IMR-90 (cell line): ENCODE measurements around the gene SORCS1.

Experiments used
- BHLHE40 ChIP-seq: fragments of 150-350 bp; IDR thresholded peaks from 2 replicates; pipeline ENCODE4 v1.6.1; 2016; ENCODE audit warnings: mild to moderate bottlenecking, low read depth, low read length
- MAFK ChIP-seq: IDR thresholded peaks from 2 replicates; pipeline ENCODE4 v1.6.1; 2012; ENCODE audit warnings: low read depth, low read length, improper control_type of control experiment
- POLR2A ChIP-seq: IDR thresholded peaks from 2 replicates; pipeline ENCODE4 v1.6.1; 2012; ENCODE audit warnings: mild to moderate bottlenecking, low read depth, low read length
- RAD21 ChIP-seq: IDR thresholded peaks from 2 replicates; pipeline ENCODE4 v1.6.1; 2012; ENCODE audit warnings: low read length, improper control_type of control experiment
- RCOR1 ChIP-seq: IDR thresholded peaks from 2 replicates; pipeline ENCODE4 v1.6.1; 2012; ENCODE audit warnings: mild to moderate bottlenecking, low read length, improper control_type of control experiment; ENCODE audit not compliant: insufficient replicate concordance
- RFX5 ChIP-seq: IDR thresholded peaks from 2 replicates; pipeline ENCODE4 v1.8.0; 2012; ENCODE audit warnings: low read depth, mild to moderate bottlenecking, low read length, moderate library complexity
- TF ChIP-seq, protein P1 (sequence below): conservative IDR thresholded peaks from 2 replicates; pipeline ENCODE4 v1.5.1; 2012; ENCODE audit warnings: mild to moderate bottlenecking, low read depth, low read length, improper control_type of control experiment

DNA sequence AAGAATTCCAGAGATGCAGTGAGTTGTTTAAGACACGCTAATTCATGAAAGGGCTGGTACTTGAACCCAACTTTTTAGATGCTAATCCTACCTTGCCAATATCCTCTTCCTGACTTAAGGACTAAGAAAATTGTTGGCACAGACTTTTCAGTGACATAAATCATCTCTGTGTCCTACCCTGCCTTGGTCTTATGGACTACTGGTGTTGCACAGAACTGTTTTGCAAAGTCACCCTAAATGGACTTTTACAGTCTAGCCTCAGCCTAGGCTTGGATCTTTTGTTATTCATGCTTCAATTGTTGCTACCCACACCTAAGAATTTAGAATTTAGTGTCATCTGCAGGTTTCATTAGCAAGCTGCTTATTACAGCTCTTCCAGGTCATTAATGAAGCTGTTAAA, 112.7 kb downstream of the SORCS1 start:
- TF ChIP-seq POLR2A: no peak
- TF ChIP-seq MAFK: no peak
- no peak for TF ChIP-seq RAD21
- TF ChIP-seq, protein P1, sequence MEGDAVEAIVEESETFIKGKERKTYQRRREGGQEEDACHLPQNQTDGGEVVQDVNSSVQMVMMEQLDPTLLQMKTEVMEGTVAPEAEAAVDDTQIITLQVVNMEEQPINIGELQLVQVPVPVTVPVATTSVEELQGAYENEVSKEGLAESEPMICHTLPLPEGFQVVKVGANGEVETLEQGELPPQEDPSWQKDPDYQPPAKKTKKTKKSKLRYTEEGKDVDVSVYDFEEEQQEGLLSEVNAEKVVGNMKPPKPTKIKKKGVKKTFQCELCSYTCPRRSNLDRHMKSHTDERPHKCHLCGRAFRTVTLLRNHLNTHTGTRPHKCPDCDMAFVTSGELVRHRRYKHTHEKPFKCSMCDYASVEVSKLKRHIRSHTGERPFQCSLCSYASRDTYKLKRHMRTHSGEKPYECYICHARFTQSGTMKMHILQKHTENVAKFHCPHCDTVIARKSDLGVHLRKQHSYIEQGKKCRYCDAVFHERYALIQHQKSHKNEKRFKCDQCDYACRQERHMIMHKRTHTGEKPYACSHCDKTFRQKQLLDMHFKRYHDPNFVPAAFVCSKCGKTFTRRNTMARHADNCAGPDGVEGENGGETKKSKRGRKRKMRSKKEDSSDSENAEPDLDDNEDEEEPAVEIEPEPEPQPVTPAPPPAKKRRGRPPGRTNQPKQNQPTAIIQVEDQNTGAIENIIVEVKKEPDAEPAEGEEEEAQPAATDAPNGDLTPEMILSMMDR: no peak
- TF ChIP-seq RCOR1: no peak
- TF ChIP-seq RFX5: no peak
- TF ChIP-seq BHLHE40: no peak
